Measurements from ENCODE around the gene TULP4.
"Not testable (repeated sequence)": the region's sequence is repeated elsewhere in the genome, so short reads cannot be mapped to it uniquely, and the experiment has no call there.

TULP4 gene

GRCh38 chr6:158389193-158389919, 77.1 kb downstream of the TULP4 start:
- no peak for DNase-seq (ENCODE audit: low read depth in 2 of 2)

GRCh38 chr6:158391276-158391675, 79.0 kb downstream of the TULP4 start:
- DNase-seq (ENCODE audit: low read depth in 2 of 2), result no peak

DNA sequence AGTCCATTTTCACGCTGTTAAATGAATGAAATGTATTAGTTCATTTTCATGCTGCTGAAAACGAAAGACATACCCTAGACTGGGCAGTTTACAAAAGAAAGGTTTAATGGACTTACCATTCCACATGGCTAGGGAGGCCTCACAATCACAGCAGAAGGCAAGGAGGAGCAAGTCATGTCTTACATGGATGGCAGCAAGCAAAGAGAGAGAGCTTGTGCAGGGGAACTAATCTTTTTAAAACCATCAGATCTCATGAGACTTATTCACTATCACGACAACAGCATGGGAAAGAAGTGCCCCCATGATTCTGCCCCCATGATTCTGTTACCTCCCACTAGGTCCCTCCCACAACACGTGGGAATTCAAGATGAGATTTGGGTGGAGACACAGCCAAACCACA, 79.7 kb downstream of the TULP4 start:
- not testable (repeated sequence) for DNase-seq (ENCODE audit: low read depth in 2 of 2)

- no peak for DNase-seq (ENCODE audit: low read depth in 2 of 2)
Observed at GRCh38 chr6:158396136-158396535, 83.9 kb downstream of the TULP4 start.

- no peak for DNase-seq (ENCODE audit: low read depth in 2 of 2)
Observed at GRCh38 chr6:158397578-158397977, 85.3 kb downstream of the TULP4 start.

DNA sequence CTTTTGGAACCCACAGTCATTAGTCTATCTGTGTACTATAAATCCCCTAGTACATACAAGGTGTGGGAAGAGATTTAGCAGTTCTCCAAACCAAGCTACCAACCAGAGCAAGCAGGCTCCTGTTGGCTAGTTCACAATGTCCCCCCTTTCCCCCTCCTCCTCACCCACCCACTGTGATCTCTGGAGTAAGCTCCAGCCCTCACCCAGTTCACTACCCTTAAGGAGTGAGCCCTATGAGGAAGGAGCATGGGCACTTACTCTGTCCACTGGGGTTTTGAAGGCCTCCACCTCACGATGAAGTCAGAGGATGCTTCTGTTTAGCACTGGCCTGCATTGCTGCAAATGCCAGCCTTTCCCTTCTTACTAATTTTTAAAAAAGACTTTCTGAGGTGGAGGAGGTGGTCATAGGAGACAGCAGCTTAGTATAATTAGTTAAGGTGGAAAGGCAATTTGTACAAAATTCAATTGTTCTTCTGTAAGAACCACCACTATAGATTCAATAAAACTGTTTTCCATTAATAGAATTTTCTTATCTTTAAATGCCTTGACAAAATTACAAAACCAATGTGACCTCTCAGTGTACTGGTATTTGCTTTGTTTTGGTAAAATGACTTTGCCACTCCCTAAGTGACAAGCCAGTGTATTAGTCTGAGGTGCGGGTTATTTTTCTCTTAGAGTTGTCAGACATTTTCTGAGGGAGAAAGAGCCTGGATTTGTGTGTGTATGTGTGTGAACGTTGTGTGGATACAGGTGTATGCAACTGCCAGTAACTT, 86.2 kb downstream of the TULP4 start:
- no peak for DNase-seq (ENCODE audit: low read depth in 2 of 2)

GRCh38 chr6:158399040-158399700, 86.9 kb downstream of the TULP4 start:
- no peak for DNase-seq (ENCODE audit: low read depth in 2 of 2)

GRCh38 chr6:158402184-158402583, 89.9 kb downstream of the TULP4 start:
- DNase-seq (ENCODE audit: low read depth in 2 of 2), result no peak

- not testable (repeated sequence) for DNase-seq (ENCODE audit: low read depth in 2 of 2)
Observed at GRCh38 chr6:158405321-158405831, 93.1 kb downstream of the TULP4 start.

- no peak for DNase-seq (ENCODE audit: low read depth in 2 of 2)
Observed at GRCh38 chr6:158405933-158406332, 93.7 kb downstream of the TULP4 start.

GRCh38 chr6:158406736-158407135, 94.5 kb downstream of the TULP4 start:
- no peak for DNase-seq (ENCODE audit: low read depth in 2 of 2)

- DNase-seq (ENCODE audit: low read depth in 2 of 2), result no peak
Observed at GRCh38 chr6:158408013-158408412, 95.7 kb downstream of the TULP4 start.

DNA sequence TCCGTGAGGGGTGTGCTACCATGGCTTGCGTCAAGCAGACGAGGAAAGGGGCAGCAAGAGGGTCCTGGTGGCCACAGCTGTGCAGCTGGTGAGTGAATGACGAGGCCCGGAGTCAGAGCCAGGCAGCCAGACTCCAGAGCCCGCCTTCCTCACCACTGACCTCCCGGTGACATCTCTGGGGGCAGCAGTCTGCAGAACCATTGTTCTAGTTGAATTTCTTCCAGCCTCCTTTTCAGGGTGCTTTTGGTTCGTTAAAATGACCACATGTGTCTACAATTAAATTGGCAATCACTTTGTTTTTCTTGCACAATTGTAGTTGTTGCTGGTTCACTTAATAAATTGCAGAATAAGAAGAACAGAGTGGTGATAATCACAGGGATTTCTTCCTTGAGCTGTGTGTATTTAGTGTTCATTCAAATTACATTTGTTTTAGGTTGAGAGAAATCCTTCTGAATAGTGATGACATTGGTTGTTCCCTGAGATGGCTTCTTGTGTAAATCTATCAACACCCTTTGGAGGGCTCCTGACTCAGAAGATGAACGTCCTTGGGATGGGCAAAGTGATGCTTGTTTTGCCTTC, 96.4 kb downstream of the TULP4 start:
- DNase-seq (ENCODE audit: low read depth in 2 of 2), result no peak

- DNase-seq (ENCODE audit: low read depth in 2 of 2), result no peak
Observed at GRCh38 chr6:158409451-158409850, 97.2 kb downstream of the TULP4 start.

GRCh38 chr6:158410784-158411183, 98.5 kb downstream of the TULP4 start:
- no peak for DNase-seq (ENCODE audit: low read depth in 2 of 2)

GRCh38 chr6:158411998-158412397, 99.7 kb downstream of the TULP4 start:
- DNase-seq (ENCODE audit: low read depth in 2 of 2), result no peak

- DNase-seq (ENCODE audit: low read depth in 2 of 2), result no peak
Observed at GRCh38 chr6:158413028-158413427, 100.8 kb downstream of the TULP4 start.

DNA sequence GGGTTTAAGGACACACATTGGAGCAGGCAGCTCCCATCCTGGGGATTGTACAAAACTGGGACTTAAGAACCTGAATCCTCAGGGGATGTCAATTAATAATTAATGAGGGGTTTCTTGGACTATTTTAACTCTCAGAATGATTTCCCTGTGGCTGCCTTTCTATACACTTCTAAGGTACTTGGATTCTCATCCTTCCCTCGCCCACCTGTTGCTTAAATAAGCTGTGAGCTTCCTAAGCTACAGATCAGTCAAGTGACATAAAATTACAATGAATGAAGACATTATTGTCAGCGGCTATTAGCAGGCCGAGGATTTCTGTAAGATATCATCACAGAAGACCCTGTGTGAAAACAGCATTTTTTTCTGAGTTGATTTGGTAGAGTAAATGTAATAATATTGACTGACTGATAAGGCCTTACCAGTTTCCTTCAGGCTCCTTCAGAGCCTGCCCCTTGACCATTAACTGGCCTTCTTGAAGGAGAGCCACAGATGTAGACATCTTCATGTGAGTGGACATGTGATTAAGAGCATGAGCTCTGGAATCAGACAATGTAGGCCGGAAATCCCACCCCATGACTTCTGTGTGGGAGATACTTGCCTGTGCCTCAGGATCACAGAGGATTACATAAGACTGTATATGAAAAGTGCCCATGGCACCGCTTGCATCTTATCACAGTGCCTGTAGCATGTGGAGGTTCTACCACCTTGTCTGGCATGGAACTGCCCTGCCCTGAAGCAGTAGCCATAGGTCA, 101.7 kb downstream of the TULP4 start:
- no peak for DNase-seq (ENCODE audit: low read depth in 2 of 2)

DNA sequence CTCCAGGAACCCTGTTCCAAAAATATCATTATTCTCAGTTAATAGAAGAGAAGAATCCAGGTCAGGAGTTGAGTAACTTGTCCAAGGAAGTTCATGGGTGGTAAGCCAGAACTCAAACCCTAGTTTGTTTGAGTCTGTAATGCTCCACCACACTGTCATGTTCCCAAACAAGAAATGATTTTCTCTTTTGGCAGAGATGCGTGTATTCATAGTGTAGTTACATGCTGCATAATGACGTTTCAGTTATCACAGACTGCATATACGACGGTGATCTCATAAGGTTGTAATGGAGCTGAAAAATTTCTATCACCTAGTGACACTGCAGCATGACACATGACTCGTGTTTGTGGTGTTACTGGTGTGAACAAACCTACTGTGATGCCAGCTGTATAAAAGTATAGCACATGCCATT, 102.6 kb downstream of the TULP4 start:
- no peak for DNase-seq (ENCODE audit: low read depth in 2 of 2)

DNA sequence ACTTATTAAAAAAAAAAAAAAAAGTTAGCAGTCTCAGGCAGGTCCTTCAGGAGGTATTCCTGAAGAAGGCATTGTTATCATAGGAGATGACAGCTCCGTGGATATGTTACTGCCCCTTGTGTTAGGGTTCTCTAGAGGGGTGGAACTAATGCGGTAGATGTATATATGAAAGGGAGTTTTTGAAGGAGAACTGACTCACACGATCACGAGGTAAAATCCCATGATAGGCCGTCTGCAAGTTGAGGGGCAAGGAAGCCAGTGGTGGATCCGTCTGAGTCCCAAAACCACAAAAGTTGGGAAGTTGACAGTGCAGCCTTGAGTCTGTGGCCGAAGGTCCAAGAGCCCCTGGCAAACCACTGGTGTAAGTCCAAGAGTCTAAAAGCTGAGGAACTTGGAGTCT, 103.4 kb downstream of the TULP4 start:
- no peak for DNase-seq (ENCODE audit: low read depth in 2 of 2)
